OCI-LY3 (cell line): ENCODE measurements around the gene PPP1R12B.
"Not testable (repeated sequence)": the region's sequence is repeated elsewhere in the genome, so short reads cannot be mapped to it uniquely, and the experiment has no call there.

Source experiments
- H2AFZ ChIP-seq: fragments of 200-600, 300-600 bp; shearing (Covaris generic); 2 replicates; pipeline ENCODE4 v1.6.0; 2014; ENCODE audit warnings: antibody characterized with exemption, low read depth, low read length
- H3K27ac ChIP-seq: fragments of 200-600, 300-600 bp; sonication (generic); 2 replicates; pipeline ENCODE4 v1.5.1; 2014; ENCODE audit warnings: mild to moderate bottlenecking, low read length, moderate library complexity, mixed read lengths
- H3K27me3 ChIP-seq: fragments of 200-600, 300-600 bp; sonication (generic); 2 replicates; pipeline ENCODE4 v1.6.1; 2014; ENCODE audit warnings: low read depth, low read length, mixed read lengths
- H3K36me3 ChIP-seq: fragments of 200-600, 300-600 bp; sonication (generic); replicated peaks from 2 replicates; pipeline ENCODE3; 2014; ENCODE audit warnings: low read depth, low read length, mixed read lengths
- H3K4me1 ChIP-seq: fragments of 300-600, 200-600 bp; sonication (generic); 2 replicates; pipeline ENCODE4 v1.6.1; 2014; ENCODE audit warnings: low read length, mixed read lengths
- H3K4me2 ChIP-seq: fragments of 200-600, 300-600 bp; sonication (generic); 2 replicates; pipeline ENCODE4 v1.6.1; 2014; ENCODE audit warnings: low read length, mixed read lengths
- H3K4me3 ChIP-seq: fragments of 300-600, 200-600 bp; sonication (generic); 2 replicates; pipeline ENCODE4 v1.5.1; 2014; ENCODE audit warnings: antibody characterized with exemption, mild to moderate bottlenecking, low read length, moderate library complexity
- H3K79me2 ChIP-seq: fragments of 300-600, 200-600 bp; shearing (Covaris generic); 2 replicates; pipeline ENCODE4 v1.6.1; 2014; ENCODE audit warnings: mild to moderate bottlenecking, low read length, mixed read lengths
- H3K9ac ChIP-seq: fragments of 300-600, 200-600 bp; shearing (Covaris generic); 2 replicates; pipeline ENCODE4 v1.6.0; 2014; ENCODE audit warnings: mild to moderate bottlenecking, low read length, moderate library complexity
- H3K9me3 ChIP-seq: fragments of 200-600, 300-600 bp; shearing (Covaris generic); 2 replicates; pipeline ENCODE4 v1.6.1; 2014; ENCODE audit warnings: low read length, mixed read lengths; ENCODE audit not compliant: insufficient read depth
- H4K20me1 ChIP-seq: fragments of 200-600, 300-600 bp; sonication (generic); 2 replicates; pipeline ENCODE4 v1.6.1; 2016; ENCODE audit warnings: low read length, mixed read lengths; ENCODE audit not compliant: insufficient read depth
- CTCF ChIP-seq: fragments of 200-600, 300-600 bp; sonication (generic); IDR thresholded peaks from 2 replicates; pipeline ENCODE4 v1.5.1; 2014; ENCODE audit warnings: antibody characterized with exemption, low read length, low read depth
- EZH2phosphoT487 ChIP-seq: fragments of 200-600 bp; shearing (Covaris generic); IDR thresholded peaks from 2 replicates; pipeline ENCODE4 v1.6.1; 2018; ENCODE audit warnings: antibody characterized with exemption, mixed run types, low read depth

PPP1R12B gene

GRCh38 chr1:202553560-202554038 is 205.1 kb downstream of the PPP1R12B start:
- TF ChIP-seq CTCF, result no peak
- TF ChIP-seq EZH2phosphoT487, result no peak
- Histone ChIP-seq H2AFZ (no peak overlapping the region), H3K4me2 (peak overlapping the region; percentile 4; the same call in 1 of the 2 replicates), H3K9me3 (no peaks in the 10 kb centered on the region), H3K4me1 (peaks cover 18% of the 10 kb centered on the region), H3K4me3 (no peak overlapping the region), H3K36me3 (no peaks in the 10 kb centered on the region), H3K9ac (no peak overlapping the region), H3K27ac (no peak overlapping the region), H3K79me2 (no peaks in the 10 kb centered on the region), H3K27me3 (no peaks in the 10 kb centered on the region), H4K20me1 (no peaks in the 10 kb centered on the region)

GRCh38 chr1:202554619-202555018 is 206.1 kb downstream of the PPP1R12B start:
- H3K4me3 ChIP-seq, H2AFZ ChIP-seq, H3K4me2 ChIP-seq, H3K27ac ChIP-seq, H3K9me3 ChIP-seq, H3K27me3 ChIP-seq, H4K20me1 ChIP-seq, H3K9ac ChIP-seq, H3K36me3 ChIP-seq, H3K79me2 ChIP-seq: not testable (repeated sequence)
- peaks cover 18% of the 10 kb centered on the region for H3K4me1 ChIP-seq

GRCh38 chr1:202556037-202556436 is 207.5 kb downstream of the PPP1R12B start:
- not testable (repeated sequence) for H3K9ac ChIP-seq, H2AFZ ChIP-seq, H3K9me3 ChIP-seq, H4K20me1 ChIP-seq, H3K4me3 ChIP-seq, H3K27me3 ChIP-seq, H3K79me2 ChIP-seq, H3K27ac ChIP-seq, H3K36me3 ChIP-seq, H3K4me2 ChIP-seq
- peaks cover 18% of the 10 kb centered on the region for H3K4me1 ChIP-seq

- not testable (repeated sequence) for H3K36me3 ChIP-seq, H4K20me1 ChIP-seq, H3K4me3 ChIP-seq, H3K79me2 ChIP-seq, H3K27me3 ChIP-seq, H3K4me2 ChIP-seq, H3K9me3 ChIP-seq, H3K9ac ChIP-seq, H3K27ac ChIP-seq, H2AFZ ChIP-seq
- peaks cover 16% of the 10 kb centered on the region for H3K4me1 ChIP-seq
Measured at GRCh38 chr1:202557662-202558061, 209.2 kb downstream of the PPP1R12B start.

- no peaks in the 10 kb centered on the region for H4K20me1 ChIP-seq
- TF ChIP-seq EZH2phosphoT487, result no peak
- peaks cover 24% of the 10 kb centered on the region for H3K4me1 ChIP-seq
- H3K9ac ChIP-seq, result no peak overlapping the region
- no peaks in the 10 kb centered on the region for H3K36me3 ChIP-seq
- H3K4me2 ChIP-seq, result no peak overlapping the region
- no peak overlapping the region for H3K27ac ChIP-seq
- H3K27me3 ChIP-seq, result no peaks in the 10 kb centered on the region
- H3K4me3 ChIP-seq, result no peak overlapping the region
- H3K79me2 ChIP-seq, result no peaks in the 10 kb centered on the region
- H2AFZ ChIP-seq, result no peak overlapping the region
- H3K9me3 ChIP-seq, result no peaks in the 10 kb centered on the region
Measured at GRCh38 chr1:202561240-202561639, 212.7 kb downstream of the PPP1R12B start.

GRCh38 chr1:202561726-202562443 is 213.4 kb downstream of the PPP1R12B start:
- Histone ChIP-seq H3K9me3 (no peaks in the 10 kb centered on the region), H3K4me1 (peaks cover 31% of the 10 kb centered on the region), H3K27ac (no peak overlapping the region), H3K4me2 (no peak overlapping the region), H4K20me1 (no peaks in the 10 kb centered on the region), H3K36me3 (no peaks in the 10 kb centered on the region), H3K4me3 (no peak overlapping the region), H2AFZ (no peak overlapping the region), H3K9ac (no peak overlapping the region), H3K79me2 (no peaks in the 10 kb centered on the region), H3K27me3 (no peaks in the 10 kb centered on the region)
- TF ChIP-seq CTCF, result peak; percentile 19; the same call in 1 of the 2 replicates
- TF ChIP-seq EZH2phosphoT487, result no peak
